CD4-positive, alpha-beta memory T cell (primary cell): ENCODE results near the gene C5. TPM values are rescaled to one million over a fixed set of nuclear protein-coding genes. Genes with fewer than 3 reads are reported as not detected.
"Not testable (repeated sequence)": the region's sequence is repeated elsewhere in the genome, so short reads cannot be mapped to it uniquely, and the experiment has no call there.

Experiments
- CTCF ChIA-PET: fragments of 350-600 bp; sonication (Branson Sonifier 250); formaldehyde crosslinking; loops from one replicate; lab custom pipeline; 2021; ENCODE audit warnings: inconsistent platforms; ENCODE audit not compliant: partially characterized antibody; lab: Charles Lee
- POLR2A ChIA-PET: fragments of 350-600 bp; sonication (Branson Sonifier 250); formaldehyde crosslinking; loops from one replicate; lab custom pipeline; 2021; ENCODE audit not compliant: partially characterized antibody; lab: Charles Lee
- DNase-seq, 5 donors: peaks; one replicate each; pipeline versions ENCODE4 v3.0.0 to v3.0.0-alpha.2; 2020 to 2022; ENCODE audit warnings: mixed read lengths in 1 of 5
- H3K27ac ChIP-seq: one replicate; pipeline ENCODE4 v1.7.0; 2013; ENCODE audit warnings: low read depth, low read length
- H3K27me3 ChIP-seq: 2 replicates; pipeline ENCODE4 v1.7.0; 2013; ENCODE audit warnings: mild to moderate bottlenecking, low read length, moderate library complexity; ENCODE audit not compliant: insufficient read depth
- H3K36me3 ChIP-seq: 2 replicates; pipeline ENCODE4 v1.7.0; 2013; ENCODE audit warnings: mild to moderate bottlenecking, low read length, moderate library complexity; ENCODE audit not compliant: insufficient read depth
- H3K4me1 ChIP-seq: 2 replicates; pipeline ENCODE4 v1.7.0; 2013; ENCODE audit warnings: mild to moderate bottlenecking, low read length, moderate library complexity; ENCODE audit not compliant: insufficient read depth
- H3K4me3 ChIP-seq, 2 donors: one replicate each; pipeline ENCODE4 v1.7.0; 2013; ENCODE audit warnings: low read length in 2 of 2, mild to moderate bottlenecking in 1 of 2
- H3K9me3 ChIP-seq, 2 donors: one replicate each; pipeline ENCODE4 v1.7.0; 2013; ENCODE audit warnings: low read length in 2 of 2, control low read depth in 1 of 2; ENCODE audit not compliant: control insufficient read depth in 1 of 2
- H3K27ac Mint-ChIP-seq, 7 donors: one replicate each; pipeline ENCODE4 v1.8.0; 2020 to 2021; ENCODE audit warnings: mixed read lengths in 7 of 7, mild to moderate bottlenecking in 6 of 7, inconsistent platforms in 3 of 7, moderate library complexity in 3 of 7
- H3K27me3 Mint-ChIP-seq, 2 donors: one replicate each; pipeline ENCODE4 v1.8.0; 2020 to 2021; ENCODE audit warnings: mixed read lengths in 2 of 2
- H3K36me3 Mint-ChIP-seq, 2 donors: one replicate each; pipeline ENCODE4 v1.8.0; 2020 to 2021; ENCODE audit warnings: mixed read lengths in 2 of 2, inconsistent platforms in 1 of 2, mild to moderate bottlenecking in 1 of 2
- H3K4me1 Mint-ChIP-seq, 4 donors: one replicate each; pipeline ENCODE4 v1.8.0; 2020 to 2021; ENCODE audit warnings: mixed read lengths in 4 of 4, mild to moderate bottlenecking in 1 of 4
- H3K4me3 Mint-ChIP-seq, 8 donors: one replicate each; pipeline ENCODE4 v1.8.0; 2020 to 2021; ENCODE audit warnings: mixed read lengths in 8 of 8, mild to moderate bottlenecking in 7 of 8, moderate library complexity in 6 of 8, inconsistent platforms in 3 of 8
- H3K9me3 Mint-ChIP-seq, 8 donors: one replicate each; pipeline ENCODE4 v1.8.0; 2020 to 2021; ENCODE audit warnings: mixed read lengths in 8 of 8, mild to moderate bottlenecking in 5 of 8, inconsistent platforms in 3 of 8, moderate library complexity in 1 of 8
- intact Hi-C: fragments of 100-400 bp; cut with micrococcal nuclease; formaldehyde crosslinking; loops from one replicate; pipeline ENCODE4 v1.15.1; 2023
- polyA plus RNA-seq, 2 donors: library from polyadenylated mRNA; unstranded; fragments of 300-500 nt; fragmentation: Illumina TruSeq; gene quantifications; one replicate each; pipeline ENCODE4 v1.2.3, GENCODE V29; 2021
- total RNA-seq, 2 experiments: library from RNA; stranded (reverse); gene quantifications; one replicate each; pipeline ENCODE4 v1.2.3, GENCODE V29; 2021

Gene C5
- total RNA-seq (1 to 10 TPM; 1.9 to 3.2 TPM), polyA plus RNA-seq (under 1 TPM; 0.28 to 0.66 TPM)

DNA sequence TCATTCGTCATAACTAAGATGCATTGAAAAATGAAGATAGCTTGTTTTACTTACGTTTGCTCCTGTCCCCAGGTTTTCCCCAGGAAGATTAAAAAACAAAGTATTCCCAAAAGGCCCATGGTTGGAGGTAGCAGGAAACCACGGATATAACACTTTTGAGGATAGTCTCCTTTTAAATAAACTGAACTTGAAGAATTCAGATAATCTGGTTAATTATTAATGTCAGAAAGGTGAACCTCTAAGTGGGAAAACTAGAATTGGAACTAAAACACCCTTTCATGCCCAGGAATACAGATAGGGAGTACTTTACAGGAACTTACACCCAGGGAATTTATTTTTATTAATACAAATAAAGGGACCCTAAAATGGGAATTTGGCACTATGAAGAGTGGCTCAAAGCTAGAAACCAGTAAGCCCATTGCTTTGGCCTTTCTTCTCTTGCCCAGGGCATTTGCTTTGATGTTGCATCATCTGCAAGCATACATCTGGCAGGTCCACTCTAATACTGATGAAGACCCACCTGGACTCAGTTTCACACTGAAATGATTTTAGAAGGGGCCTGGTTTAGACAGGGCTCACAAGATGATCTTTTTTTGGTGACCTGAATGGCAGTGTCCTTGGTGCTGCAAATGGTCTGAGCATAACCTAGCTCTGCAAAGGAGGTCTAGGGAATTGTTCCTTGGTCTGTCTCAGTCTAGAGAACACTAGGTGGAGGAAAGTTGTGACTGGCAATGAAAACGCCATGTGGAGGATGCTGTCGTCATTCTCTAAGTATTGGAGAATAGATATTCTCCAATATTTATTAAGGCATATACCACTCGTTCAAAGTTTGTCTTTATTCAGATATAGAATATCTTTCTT is at the start of gene C5:
Gene C5, minus strand, starts transcription at position 148 of the 861 bp plus-strand sequence. Its CDS starts 29 bp downstream, at position 119.
- Mint-ChIP-seq H3K4me1 (no peaks in the 10 kb centered on the region), H3K27ac (no peak within 1 kb of the TSS), H3K4me3 (no peak within 1 kb of the TSS), H3K36me3 (no peaks in the 10 kb centered on the region), H3K27me3 (peaks cover 0 to 1% of the 10 kb centered on the region in 2 donors), H3K9me3 (no peaks in the 10 kb centered on the region)
- Histone ChIP-seq H3K4me1 (no peaks in the 10 kb centered on the region), H3K27me3 (no peaks in the 10 kb centered on the region), H3K36me3 (no peaks in the 10 kb centered on the region), H3K27ac (no peak within 1 kb of the TSS), H3K4me3 (no peak within 1 kb of the TSS), H3K9me3 (no peaks in the 10 kb centered on the region)
- POLR2A ChIA-PET, result no interaction called here
- CTCF ChIA-PET, result interaction anchor here (1.0 to 2.4 kb wide), 3 partner anchors 9 to 21 kb away, joined by 3 to 18 read pairs (median 13); no protein-coding TSS in a partner anchor
- no peak for DNase-seq
- intact Hi-C loops, result no loop called here

DNA sequence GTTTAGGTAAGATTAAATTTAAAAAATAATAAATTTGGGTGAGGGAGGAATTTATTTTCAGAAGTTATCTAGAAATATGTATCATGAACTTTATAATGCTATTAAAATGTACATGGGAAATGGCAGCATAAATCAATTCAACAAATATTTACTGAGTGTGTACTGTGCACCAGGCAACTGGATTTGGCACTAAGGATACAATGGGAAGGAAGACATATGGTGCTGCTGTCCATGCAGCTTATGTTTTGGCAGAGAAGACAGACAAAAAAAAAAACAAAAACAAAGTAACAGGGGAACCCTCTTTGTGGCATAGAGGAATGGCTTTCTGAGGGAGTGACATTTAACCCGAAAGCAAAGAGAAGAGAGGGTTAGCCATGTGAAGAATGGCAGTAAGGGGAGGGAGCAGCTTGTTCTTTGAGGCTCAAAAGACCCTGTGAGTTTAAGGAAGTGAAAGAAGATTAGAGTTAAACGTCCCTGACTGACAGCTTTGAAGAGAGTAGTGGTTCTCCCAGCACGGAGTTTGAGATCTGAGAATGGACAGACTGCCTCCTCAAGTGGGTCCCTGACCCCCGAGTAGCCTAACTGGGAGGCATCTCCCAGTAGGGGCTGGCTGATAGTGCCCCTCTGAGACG is 48.6 kb upstream of the C5 start:
- intact Hi-C loops, result no loop called here
- no peak overlapping the region for H3K27ac Mint-ChIP-seq
- H3K9me3 ChIP-seq, result no peaks in the 10 kb centered on the region
- no peak overlapping the region for H3K4me3 ChIP-seq
- DNase-seq, result no peak
- H3K27me3 ChIP-seq, result no peaks in the 10 kb centered on the region
- no peaks in the 10 kb centered on the region for H3K4me1 ChIP-seq
- CTCF ChIA-PET, result interaction anchor here (1.1 to 1.5 kb wide), 3 partner anchors 16 to 117 kb away, joined by 3 to 5 read pairs (median 3); no protein-coding TSS in a partner anchor
- POLR2A ChIA-PET, result no interaction called here
- H3K4me1 Mint-ChIP-seq, result peaks cover 0 to 4% (median 3%) of the 10 kb centered on the region in 4 donors
- H3K36me3 ChIP-seq, result peaks cover 24% of the 10 kb centered on the region
- H3K9me3 Mint-ChIP-seq, result peaks cover 0 to 16% (median 8%) of the 10 kb centered on the region in 8 donors
- no peak overlapping the region for H3K4me3 Mint-ChIP-seq
- H3K36me3 Mint-ChIP-seq, result peaks cover 59 to 60% of the 10 kb centered on the region in 2 donors
- no peaks in the 10 kb centered on the region for H3K27me3 Mint-ChIP-seq
- no peak overlapping the region for H3K27ac ChIP-seq

DNA sequence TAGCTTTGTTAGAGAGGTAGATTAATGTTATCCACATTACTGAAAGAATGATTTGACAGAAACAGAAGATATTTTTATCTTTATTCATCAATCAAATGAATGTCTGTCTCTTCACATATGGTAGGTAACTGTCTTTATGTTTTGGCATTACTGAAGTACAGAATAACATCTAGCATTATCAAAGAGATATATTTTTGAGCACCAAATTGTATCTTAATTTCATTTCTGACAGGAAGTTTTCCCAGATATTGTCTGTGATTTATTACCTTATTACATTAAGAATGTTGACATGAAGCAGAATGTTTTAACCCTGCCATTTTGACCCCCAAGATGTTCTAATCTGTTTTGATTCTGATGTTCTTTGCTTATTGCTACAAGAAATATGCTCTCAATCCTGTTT is 45.0 kb upstream of the C5 start:
- no peak for DNase-seq
- no peaks in the 10 kb centered on the region for H3K27me3 Mint-ChIP-seq
- peak overlapping the region in 2 of 7 donors; percentile 9 to 77 for H3K27ac Mint-ChIP-seq
- Histone ChIP-seq H3K27me3 (no peaks in the 10 kb centered on the region), H3K4me1 (no peaks in the 10 kb centered on the region), H3K27ac (no peak overlapping the region), H3K9me3 (no peaks in the 10 kb centered on the region), H3K36me3 (peaks cover 38% of the 10 kb centered on the region), H3K4me3 (no peak overlapping the region)
- H3K9me3 Mint-ChIP-seq, result peaks cover 0 to 6% (median 0%) of the 10 kb centered on the region in 8 donors
- intact Hi-C loops, result no loop called here
- ChIA-PET CTCF (interaction anchor here (1.1 kb wide), 1 partner anchor 11 kb away, joined by 3 read pairs; no protein-coding TSS in a partner anchor), POLR2A (interaction anchor here (1.0 kb wide), 1 partner anchor 21 kb away, joined by 3 read pairs; the partner anchor contains the start of gene CNTRL)
- peaks cover 70 to 71% of the 10 kb centered on the region in 2 donors for H3K36me3 Mint-ChIP-seq
- H3K4me1 Mint-ChIP-seq, result peaks cover 0 to 7% (median under 1%) of the 10 kb centered on the region in 4 donors
- H3K4me3 Mint-ChIP-seq, result no peak overlapping the region

DNA sequence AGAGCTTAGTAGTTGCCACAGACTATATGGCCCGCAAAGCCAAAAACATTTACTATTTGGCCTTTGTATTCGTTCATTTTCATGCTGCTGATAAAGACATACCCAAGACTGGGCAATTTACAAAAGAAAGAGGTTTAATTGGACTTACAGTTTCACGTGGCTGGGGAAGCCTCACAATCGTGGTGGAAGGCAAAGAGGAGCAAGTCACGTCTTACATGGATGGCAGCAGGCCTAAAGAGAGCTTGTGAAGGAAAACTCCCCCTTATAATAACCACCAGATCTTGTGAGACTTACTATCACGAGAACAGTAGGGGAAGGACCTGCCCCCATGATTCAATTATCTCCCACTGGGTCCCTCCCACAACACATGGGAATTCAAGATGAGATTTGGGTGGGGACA is 40.7 kb upstream of the C5 start:
- H3K4me1 ChIP-seq, H3K27ac ChIP-seq, H3K27me3 ChIP-seq, H3K27ac Mint-ChIP-seq, H3K4me3 ChIP-seq, intact Hi-C loops, H3K9me3 Mint-ChIP-seq, H3K4me3 Mint-ChIP-seq, DNase-seq, H3K27me3 Mint-ChIP-seq, H3K9me3 ChIP-seq: not testable (repeated sequence)
- ChIA-PET CTCF (interaction anchor here (0.8 kb wide), 1 partner anchor 9 kb away, joined by 3 read pairs; no protein-coding TSS in a partner anchor), POLR2A (interaction anchor here (1.2 kb wide), 1 partner anchor 31 kb away, joined by 6 read pairs; no protein-coding TSS in a partner anchor)
- H3K36me3 ChIP-seq, result peaks cover 15% of the 10 kb centered on the region
- Mint-ChIP-seq H3K4me1 (peaks cover 18 to 25% (median 20%) of the 10 kb centered on the region in 4 donors), H3K36me3 (peaks cover 60 to 64% of the 10 kb centered on the region in 2 donors)

DNA sequence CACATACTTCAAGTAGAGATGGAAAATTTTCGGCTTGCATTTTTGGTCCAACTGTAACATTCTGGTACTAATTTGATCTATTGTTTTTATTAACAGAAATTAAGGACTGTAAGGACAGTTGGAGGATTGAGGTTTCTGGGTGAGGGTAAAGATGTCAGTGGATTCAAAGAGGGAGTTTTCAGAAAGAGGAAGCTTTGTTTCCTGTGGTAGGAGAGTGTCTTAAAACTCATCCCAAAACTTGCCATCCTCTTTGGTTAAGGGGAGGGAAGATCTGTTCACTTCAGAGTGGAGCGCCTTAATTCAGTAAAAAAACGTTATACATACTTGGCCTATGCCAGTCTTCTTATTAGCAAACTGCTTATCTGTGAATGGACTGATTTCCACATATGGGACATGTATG is 38.5 kb upstream of the C5 start:
- no peaks in the 10 kb centered on the region for H3K27me3 ChIP-seq
- H3K27me3 Mint-ChIP-seq, result no peaks in the 10 kb centered on the region
- peaks cover 50 to 58% of the 10 kb centered on the region in 2 donors for H3K36me3 Mint-ChIP-seq
- H3K9me3 ChIP-seq, result no peaks in the 10 kb centered on the region
- H3K4me1 Mint-ChIP-seq, result peaks cover 24 to 30% (median 25%) of the 10 kb centered on the region in 4 donors
- no peak overlapping the region for H3K4me3 Mint-ChIP-seq
- peak overlapping the region in 4 of 7 donors; percentile 1 to 83 (median 28) for H3K27ac Mint-ChIP-seq
- no peaks in the 10 kb centered on the region for H3K9me3 Mint-ChIP-seq
- peaks cover 20% of the 10 kb centered on the region for H3K36me3 ChIP-seq
- ChIA-PET CTCF (no interaction called here), POLR2A (no interaction called here)
- no peak overlapping the region for H3K4me3 ChIP-seq
- peaks cover 4% of the 10 kb centered on the region for H3K4me1 ChIP-seq
- no peak for DNase-seq
- intact Hi-C loops, result no loop called here
- H3K27ac ChIP-seq, result no peak overlapping the region

DNA sequence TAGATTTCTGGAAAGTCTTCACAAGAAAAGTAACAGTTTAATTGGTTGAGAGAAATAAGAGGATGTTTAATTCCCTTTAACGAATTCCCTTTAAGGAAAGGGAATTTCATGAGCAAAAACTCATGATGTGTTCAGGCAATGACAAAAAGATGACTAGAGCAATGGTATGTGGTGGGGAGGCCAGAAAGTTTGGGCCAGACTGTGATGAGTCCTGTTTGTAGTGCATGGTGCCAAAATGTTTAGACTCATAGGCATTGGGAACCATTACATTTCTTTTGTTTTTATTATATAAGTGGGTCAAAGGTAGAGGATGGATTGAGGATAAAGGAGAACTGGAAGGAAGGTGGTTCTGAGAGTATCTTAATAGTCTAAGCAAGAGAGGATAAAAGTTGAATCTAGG is 35.6 kb upstream of the C5 start:
- no peak overlapping the region for H3K4me3 Mint-ChIP-seq
- H3K27ac Mint-ChIP-seq, result peak overlapping the region in 2 of 7 donors; percentile 13 to 58
- no peaks in the 10 kb centered on the region for H3K9me3 ChIP-seq
- intact Hi-C loops, result no loop called here
- no peak for DNase-seq
- peaks cover 31% of the 10 kb centered on the region for H3K36me3 ChIP-seq
- peaks cover 24 to 30% (median 25%) of the 10 kb centered on the region in 4 donors for H3K4me1 Mint-ChIP-seq
- no peak overlapping the region for H3K27ac ChIP-seq
- H3K4me1 ChIP-seq, result peaks cover 4% of the 10 kb centered on the region
- H3K27me3 ChIP-seq, result no peaks in the 10 kb centered on the region
- CTCF ChIA-PET, result no interaction called here
- POLR2A ChIA-PET, result no interaction called here
- H3K36me3 Mint-ChIP-seq, result peaks cover 42 to 60% of the 10 kb centered on the region in 2 donors
- H3K9me3 Mint-ChIP-seq, result no peaks in the 10 kb centered on the region
- no peak overlapping the region for H3K4me3 ChIP-seq
- no peaks in the 10 kb centered on the region for H3K27me3 Mint-ChIP-seq

DNA sequence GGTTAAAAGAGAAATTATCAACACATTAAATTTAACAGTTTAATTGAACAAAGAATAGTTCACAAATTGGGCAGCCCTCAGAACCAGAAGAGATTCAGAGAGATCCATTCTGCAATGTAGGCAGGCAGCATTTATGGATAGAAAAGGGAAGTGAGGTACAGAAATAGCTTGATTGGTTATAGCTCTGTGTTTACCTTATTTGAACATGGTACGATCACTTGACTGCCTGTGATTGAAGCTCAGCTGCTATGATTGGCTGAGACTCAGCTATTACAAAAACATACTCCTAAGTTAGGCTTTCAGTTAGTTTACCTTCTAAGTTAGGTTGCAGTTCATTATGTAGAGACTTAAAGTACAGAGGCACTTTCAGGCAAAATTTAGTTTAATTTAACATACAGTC is 32.0 kb upstream of the C5 start:
- peak overlapping the region in 1 of 7 donors; percentile 50 for H3K27ac Mint-ChIP-seq
- Histone ChIP-seq H3K27ac (no peak overlapping the region), H3K4me1 (no peaks in the 10 kb centered on the region), H3K36me3 (peaks cover 24% of the 10 kb centered on the region), H3K9me3 (no peaks in the 10 kb centered on the region), H3K27me3 (no peaks in the 10 kb centered on the region), H3K4me3 (no peak overlapping the region)
- ChIA-PET CTCF (interaction anchor here (1.0 to 2.0 kb wide), 6 partner anchors 9 to 22 kb away, joined by 3 to 10 read pairs (median 4); no protein-coding TSS in a partner anchor), POLR2A (no interaction called here)
- intact Hi-C loops, result no loop called here
- peaks cover 28 to 48% of the 10 kb centered on the region in 2 donors for H3K36me3 Mint-ChIP-seq
- no peaks in the 10 kb centered on the region for H3K9me3 Mint-ChIP-seq
- no peak overlapping the region for H3K4me3 Mint-ChIP-seq
- H3K27me3 Mint-ChIP-seq, result no peaks in the 10 kb centered on the region
- no peak for DNase-seq
- peaks cover 16 to 30% (median 23%) of the 10 kb centered on the region in 4 donors for H3K4me1 Mint-ChIP-seq
